Endothelial cell of umbilical vein (primary cell): ENCODE results near the gene FAM163A.

Experiments used
- CTCF ChIP-seq, 2 donors: IDR thresholded peaks; 1 replicate in 1 of 2; 2 replicates in 1 of 2; pipeline ENCODE4 v1.5.1; 2011; ENCODE audit warnings: low read length in 2 of 2, mild to moderate bottlenecking in 2 of 2, moderate library complexity in 2 of 2, control low read depth in 1 of 2, inconsistent platforms in 1 of 2, low read depth in 1 of 2; ENCODE audit not compliant: insufficient read depth in 1 of 2; ENCODE audit errors: extremely low read depth in 1 of 2
- POLR2AphosphoS5 ChIP-seq: IDR thresholded peaks from 2 replicates; pipeline ENCODE4 v1.6.1; 2012; ENCODE audit warnings: low read depth, mild to moderate bottlenecking, control low read depth, low read length, moderate library complexity; ENCODE audit not compliant: insufficient read depth

DNA sequence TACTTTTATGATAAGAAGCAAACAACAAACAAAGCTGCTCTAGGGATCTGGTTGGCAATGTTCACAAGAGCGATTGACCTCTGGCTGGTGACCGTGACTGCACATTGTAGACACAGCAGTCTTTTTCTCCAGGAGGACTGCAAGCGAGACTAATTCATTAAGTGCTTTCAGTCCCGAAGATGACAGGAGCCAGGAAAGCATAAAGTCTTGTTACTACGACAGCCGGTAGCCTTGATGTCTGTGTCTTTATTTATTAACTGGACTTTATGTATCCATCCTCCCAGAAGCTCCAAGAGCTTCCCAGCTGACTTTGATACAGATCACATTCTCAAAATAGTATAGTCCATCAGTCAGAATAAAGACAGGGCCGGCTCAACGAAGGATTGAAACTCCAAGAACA, 18.2 kb downstream of the FAM163A start:
- TF ChIP-seq CTCF (IDR thresholded peaks at IDR 0.05; ENCODE audit: extremely low read depth in 1 of 2, insufficient read depth in 1 of 2, low read depth in 1 of 2, low read length in 2 of 2) (no peak), POLR2AphosphoS5 (no peak)
